GM12864 (cell line): Measurements from ENCODE around the gene TRIM34.
A peak's percentile ranks its signal among the peaks of the same experiment; 100 is the strongest.
"Not testable (repeated sequence)": the region's sequence is repeated elsewhere in the genome, so short reads cannot be mapped to it uniquely, and the experiment has no call there.

Source experiments
- DNase-seq: peaks from one replicate; pipeline ENCODE4 v3.0.0-alpha.2; 2011; ENCODE audit warnings: low read depth
- H3K4me3 ChIP-seq: 2 replicates; pipeline ENCODE4 v1.5.1; 2011; ENCODE audit warnings: mild to moderate bottlenecking, low read depth, low read length, control low read depth
- CTCF ChIP-seq: IDR thresholded peaks from 2 replicates; pipeline ENCODE4 v1.5.1; 2011; ENCODE audit warnings: low read depth, mild to moderate bottlenecking, moderate library complexity, low read length, control low read depth, inconsistent platforms; ENCODE audit errors: missing control alignments

The TRIM34 gene

GRCh38 chr11:5591613-5592012 lies 33.2 kb upstream of the TRIM34 start:
- no peak for TF ChIP-seq CTCF
- no peak for DNase-seq
- H3K4me3 ChIP-seq, result no peak overlapping the region

- TF ChIP-seq CTCF, result no peak
- no peak for DNase-seq
- no peak overlapping the region for H3K4me3 ChIP-seq
Observed at GRCh38 chr11:5592615-5593014, 32.2 kb upstream of the TRIM34 start.

- no peak for DNase-seq
- H3K4me3 ChIP-seq, result no peak overlapping the region
- TF ChIP-seq CTCF, result no peak
Observed at GRCh38 chr11:5593146-5593545, 31.7 kb upstream of the TRIM34 start.

GRCh38 chr11:5596607-5597201 lies 28.1 kb upstream of the TRIM34 start, which contains the start of gene TRIM6:
TSS of gene TRIM6 (plus strand) at chr11:5596637. CDS start at chr11:5596898, 261 bp downstream.
- H3K4me3 ChIP-seq, result peak within 1 kb of the TSS; percentile 70
- no peak for DNase-seq
- no peak for TF ChIP-seq CTCF

- DNase-seq, result no peak
- no peak overlapping the region for H3K4me3 ChIP-seq
- no peak for TF ChIP-seq CTCF
Observed at GRCh38 chr11:5597953-5598352, 26.8 kb upstream of the TRIM34 start.

- no peak overlapping the region for H3K4me3 ChIP-seq
- DNase-seq, result peak; percentile 59
- peak; percentile 81 for TF ChIP-seq CTCF
Observed at GRCh38 chr11:5600374-5600851, 24.4 kb upstream of the TRIM34 start.

GRCh38 chr11:5602791-5603190 lies 22.0 kb upstream of the TRIM34 start:
- DNase-seq, H3K4me3 ChIP-seq: not testable (repeated sequence)
